ENCODE measurements around the gene TAPT1. TPM values are rescaled to one million over a fixed set of nuclear protein-coding genes. Genes with fewer than 3 reads are reported as not detected.
"Not testable (repeated sequence)": the region's sequence is repeated elsewhere in the genome, so short reads cannot be mapped to it uniquely, and the experiment has no call there.

The TAPT1 gene
- total and polyA plus RNA-seq, 3 donors from 2014 or later = 38.4 to 117 (median 46.1) TPM

DNA sequence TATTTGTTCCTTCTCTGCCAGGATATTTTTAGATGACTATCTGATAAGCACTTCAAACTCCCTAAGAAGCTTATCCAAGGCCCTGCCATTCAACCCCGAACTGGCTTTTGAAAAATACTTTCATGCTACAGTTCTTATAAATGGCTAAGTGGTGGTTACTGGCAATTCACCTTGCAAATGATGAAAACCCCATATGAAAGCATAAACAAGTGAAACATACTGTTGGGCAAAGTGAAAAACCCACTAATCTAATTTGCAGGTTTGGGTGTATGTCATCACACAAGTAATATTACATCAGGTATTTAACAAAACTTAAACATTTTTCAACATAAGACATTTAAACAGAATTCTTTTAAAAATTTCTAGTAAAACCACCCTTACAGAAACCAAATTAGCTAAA lies 31.1 kb downstream of the TAPT1 start:
- peaks cover 7% of the 10 kb centered on the region for H3K4me1 ChIP-seq
- no peak for DNase-seq
- 84 to 94% methylated on average over 1 of the region's 1 CpG for WGBS, 2 donors
- H3K27ac ChIP-seq = no peak overlapping the region
- no peaks in the 10 kb centered on the region for H3K36me3 ChIP-seq (ENCODE audit: low read depth, missing control alignments)
- intact Hi-C loops (cut with DNase I; ENCODE audit: low total_unique reads) = no loop called here
- TF ChIP-seq, protein P1, sequence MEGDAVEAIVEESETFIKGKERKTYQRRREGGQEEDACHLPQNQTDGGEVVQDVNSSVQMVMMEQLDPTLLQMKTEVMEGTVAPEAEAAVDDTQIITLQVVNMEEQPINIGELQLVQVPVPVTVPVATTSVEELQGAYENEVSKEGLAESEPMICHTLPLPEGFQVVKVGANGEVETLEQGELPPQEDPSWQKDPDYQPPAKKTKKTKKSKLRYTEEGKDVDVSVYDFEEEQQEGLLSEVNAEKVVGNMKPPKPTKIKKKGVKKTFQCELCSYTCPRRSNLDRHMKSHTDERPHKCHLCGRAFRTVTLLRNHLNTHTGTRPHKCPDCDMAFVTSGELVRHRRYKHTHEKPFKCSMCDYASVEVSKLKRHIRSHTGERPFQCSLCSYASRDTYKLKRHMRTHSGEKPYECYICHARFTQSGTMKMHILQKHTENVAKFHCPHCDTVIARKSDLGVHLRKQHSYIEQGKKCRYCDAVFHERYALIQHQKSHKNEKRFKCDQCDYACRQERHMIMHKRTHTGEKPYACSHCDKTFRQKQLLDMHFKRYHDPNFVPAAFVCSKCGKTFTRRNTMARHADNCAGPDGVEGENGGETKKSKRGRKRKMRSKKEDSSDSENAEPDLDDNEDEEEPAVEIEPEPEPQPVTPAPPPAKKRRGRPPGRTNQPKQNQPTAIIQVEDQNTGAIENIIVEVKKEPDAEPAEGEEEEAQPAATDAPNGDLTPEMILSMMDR (IDR thresholded peaks at IDR 0.05) = no peak
- no peak for TF ChIP-seq POLR2A (IDR thresholded peaks at IDR 0.05)
- H3K9me3 ChIP-seq = no peaks in the 10 kb centered on the region
- H3K4me3 ChIP-seq = no peak overlapping the region
- no peaks in the 10 kb centered on the region for H3K27me3 ChIP-seq

DNA sequence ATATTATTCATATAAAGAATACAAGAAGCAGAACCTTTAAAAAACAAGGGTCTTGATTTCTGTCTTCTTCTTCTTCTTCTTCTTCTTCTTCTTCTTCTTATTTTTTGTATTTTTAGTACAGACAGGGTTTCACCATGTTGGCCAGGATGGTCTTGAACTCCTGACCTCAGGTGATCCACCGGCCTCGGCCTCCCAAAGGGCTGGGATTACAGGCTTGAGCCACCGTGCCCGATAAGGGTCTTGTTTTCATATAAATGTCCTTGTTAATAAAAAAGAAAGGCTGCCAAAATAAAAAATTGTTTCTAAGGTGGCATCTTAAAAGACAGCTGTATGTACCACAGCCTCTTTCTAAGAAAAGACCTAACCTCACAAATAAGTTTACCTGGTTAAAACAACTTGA lies 31.5 kb downstream of the TAPT1 start:
- H3K36me3 ChIP-seq (ENCODE audit: low read depth, missing control alignments); H3K27me3 ChIP-seq; H3K9me3 ChIP-seq; H3K4me3 ChIP-seq; H3K27ac ChIP-seq; DNase-seq; intact Hi-C loops (cut with DNase I; ENCODE audit: low total_unique reads); H3K4me1 ChIP-seq: not testable (repeated sequence)
- WGBS, 2 donors = 62 to 86% methylated on average over 4 of the region's 4 CpGs

DNA sequence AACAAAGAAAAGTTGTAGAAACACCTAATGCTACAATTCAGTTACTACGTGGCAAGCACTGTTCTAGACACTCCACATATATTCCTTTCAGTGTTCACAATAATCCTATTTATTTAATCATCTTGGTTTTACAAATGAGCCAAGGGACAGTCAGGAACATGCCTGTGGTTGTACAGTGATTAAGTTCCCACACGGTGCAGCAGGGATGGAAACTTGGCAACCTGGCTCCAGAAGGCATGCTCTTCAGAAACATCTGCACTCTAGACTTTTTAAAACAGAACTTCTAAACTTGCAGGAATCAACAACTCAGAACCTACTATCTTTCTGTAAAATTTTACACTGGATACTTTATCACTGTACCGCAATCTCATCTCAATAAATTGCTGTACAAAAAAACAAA lies 32.1 kb downstream of the TAPT1 start:
- H3K36me3 ChIP-seq (ENCODE audit: low read depth, missing control alignments) = no peaks in the 10 kb centered on the region
- H3K9me3 ChIP-seq = no peaks in the 10 kb centered on the region
- DNase-seq = no peak
- intact Hi-C loops (cut with DNase I; ENCODE audit: low total_unique reads) = no loop called here
- no peak for TF ChIP-seq POLR2A (IDR thresholded peaks at IDR 0.05)
- TF ChIP-seq, protein P1 (IDR thresholded peaks at IDR 0.05) = no peak
- 45 to 60% methylated on average over 3 of the region's 3 CpGs for WGBS, 2 donors
- peaks cover 7% of the 10 kb centered on the region for H3K4me1 ChIP-seq
- no peak overlapping the region for H3K27ac ChIP-seq
- no peaks in the 10 kb centered on the region for H3K27me3 ChIP-seq
- no peak overlapping the region for H3K4me3 ChIP-seq

DNA sequence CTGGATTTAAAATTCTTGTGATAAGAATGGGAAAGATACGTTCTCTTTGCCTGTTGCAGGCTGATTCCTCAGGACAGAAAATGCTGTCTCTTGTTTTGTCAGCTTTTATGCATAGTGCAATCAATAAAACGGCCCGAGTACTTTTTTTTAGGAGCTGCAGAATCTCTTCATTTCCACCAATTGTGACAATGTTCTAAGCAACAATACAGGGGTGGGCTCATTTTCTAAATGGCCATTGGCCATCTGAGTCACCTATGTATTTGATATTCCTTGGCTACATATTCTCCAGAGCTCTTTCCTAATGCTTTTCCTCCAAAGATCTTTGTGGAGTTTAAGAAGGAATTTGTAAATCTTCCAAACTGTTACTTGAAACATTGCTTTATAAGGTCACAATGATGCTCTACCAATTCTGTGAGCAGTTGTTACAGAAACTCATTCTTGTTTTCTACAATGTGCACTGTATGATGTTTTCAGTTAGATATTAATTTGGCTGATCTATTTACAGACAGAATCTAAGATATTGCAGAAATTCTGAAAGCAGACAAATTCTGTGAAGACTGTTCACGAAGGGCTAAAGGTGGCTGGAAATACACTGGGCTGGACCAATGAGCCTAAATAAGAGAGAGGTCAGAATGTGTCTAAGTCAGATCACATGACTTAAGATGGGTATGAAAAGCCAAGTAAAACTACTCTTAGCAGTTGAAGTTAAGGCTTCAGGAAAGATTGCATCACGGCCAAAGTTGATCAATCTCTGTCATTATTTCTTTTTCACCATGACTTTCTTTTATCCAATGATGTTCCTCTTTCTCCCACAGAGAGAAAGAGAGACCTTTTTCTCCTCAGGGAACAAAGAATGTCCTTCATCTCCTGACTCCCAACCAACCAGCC lies 33.4 kb downstream of the TAPT1 start:
- H3K36me3 ChIP-seq (ENCODE audit: low read depth, missing control alignments) = no peaks in the 10 kb centered on the region
- no peak overlapping the region for H3K27ac ChIP-seq
- peaks cover 7% of the 10 kb centered on the region for H3K4me1 ChIP-seq
- intact Hi-C loops (cut with DNase I; ENCODE audit: low total_unique reads) = no loop called here
- no peaks in the 10 kb centered on the region for H3K9me3 ChIP-seq
- TF ChIP-seq, protein P1 (IDR thresholded peaks at IDR 0.05) = no peak
- TF ChIP-seq POLR2A (IDR thresholded peaks at IDR 0.05) = no peak
- DNase-seq = no peak
- H3K27me3 ChIP-seq = no peaks in the 10 kb centered on the region
- no peak overlapping the region for H3K4me3 ChIP-seq
- WGBS, 2 donors = 80 to 84% methylated on average over 5 of the region's 5 CpGs

DNA sequence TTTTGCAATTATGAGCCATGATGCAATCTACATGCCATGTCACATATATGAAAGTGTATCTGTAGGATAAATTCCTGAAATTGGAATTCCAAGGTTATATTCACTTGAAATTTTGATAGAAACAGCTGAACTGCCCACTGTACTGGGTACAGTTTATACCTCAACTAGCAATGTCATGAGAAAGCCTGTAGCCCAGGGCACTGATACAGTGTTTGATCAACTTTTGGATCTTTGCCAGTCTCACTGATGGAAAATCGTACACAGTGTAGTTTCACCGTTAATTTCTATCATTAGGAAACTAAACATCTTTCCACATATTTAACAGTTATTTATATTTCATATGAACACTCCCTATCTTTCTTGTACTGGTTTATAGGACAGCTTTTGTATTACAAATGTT lies 34.2 kb downstream of the TAPT1 start:
- intact Hi-C loops (cut with DNase I; ENCODE audit: low total_unique reads) = no loop called here
- 56 to 67% methylated on average over 2 of the region's 2 CpGs for WGBS, 2 donors
- Histone ChIP-seq H3K4me1 (peaks cover 7% of the 10 kb centered on the region), H3K9me3 (no peaks in the 10 kb centered on the region), H3K27ac (no peak overlapping the region), H3K4me3 (no peak overlapping the region), H3K36me3 (ENCODE audit: low read depth, missing control alignments) (no peaks in the 10 kb centered on the region), H3K27me3 (no peaks in the 10 kb centered on the region)
- TF ChIP-seq, protein P1 (IDR thresholded peaks at IDR 0.05) = no peak
- TF ChIP-seq POLR2A (IDR thresholded peaks at IDR 0.05) = no peak
- no peak for DNase-seq

All from testis (tissue), 3 donors.